Smooth muscle cell (in vitro differentiated cells): ENCODE measurements around the gene FOXK1. TPM values are rescaled to one million over a fixed set of nuclear protein-coding genes. Genes with fewer than 3 reads are reported as not detected.

Experiments used
- DNase-seq: peaks from one replicate; lab custom pipeline; 2025; ENCODE audit not compliant: unreplicated experiment; lab: John Stamatoyannopoulos, UW
- H2AFZ ChIP-seq: fragments of 200-600 bp; sonication (generic); 2 replicates; pipeline ENCODE4 v1.6.0; 2016; ENCODE audit warnings: antibody characterized with exemption, low read depth, mild to moderate bottlenecking
- H3F3A ChIP-seq: fragments of 200-600 bp; sonication (generic); 2 replicates; pipeline ENCODE4 v1.6.0; 2017; ENCODE audit warnings: antibody characterized with exemption, low read depth
- H3K27ac ChIP-seq: fragments of 200-600 bp; sonication (generic); 2 replicates; pipeline ENCODE4 v1.5.1; 2016; ENCODE audit warnings: low read depth, mild to moderate bottlenecking
- H3K27me3 ChIP-seq: fragments of 200-600 bp; sonication (generic); 2 replicates; pipeline ENCODE4 v1.6.1; 2016; ENCODE audit warnings: low read depth, mild to moderate bottlenecking
- H3K36me3 ChIP-seq: fragments of 200-600 bp; sonication (generic); 2 replicates; pipeline ENCODE4 v1.5.1; 2016; ENCODE audit warnings: low read depth
- H3K4me1 ChIP-seq: fragments of 200-600 bp; sonication (generic); 2 replicates; pipeline ENCODE4 v1.5.1; 2016; ENCODE audit warnings: low read depth
- H3K4me2 ChIP-seq: fragments of 200-600 bp; sonication (generic); 2 replicates; pipeline ENCODE4 v1.6.0; 2016; ENCODE audit warnings: mild to moderate bottlenecking
- H3K4me3 ChIP-seq: fragments of 200-600 bp; sonication (generic); 2 replicates; pipeline ENCODE4 v1.5.1; 2016; ENCODE audit warnings: mild to moderate bottlenecking
- H3K79me2 ChIP-seq: fragments of 200-600 bp; sonication (generic); 2 replicates; pipeline ENCODE4 v1.6.0; 2016; ENCODE audit warnings: low read depth, mild to moderate bottlenecking
- H3K9ac ChIP-seq: fragments of 200-600 bp; sonication (generic); 2 replicates; pipeline ENCODE4 v1.6.0; 2016; ENCODE audit warnings: low read depth
- H3K9me3 ChIP-seq: fragments of 200-600 bp; sonication (generic); replicated peaks from 2 replicates; pipeline ENCODE4 v1.5.1; 2016; ENCODE audit warnings: low read depth
- H4K20me1 ChIP-seq: fragments of 200-600 bp; sonication (generic); 2 replicates; pipeline ENCODE4 v1.6.0; 2016; ENCODE audit warnings: low read depth
- CTCF ChIP-seq: fragments of 200-600 bp; sonication (generic); IDR thresholded peaks from 2 replicates; pipeline ENCODE4 v1.5.1; 2017; ENCODE audit warnings: borderline replicate concordance, mild to moderate bottlenecking, antibody characterized with exemption; ENCODE audit not compliant: insufficient read depth, poor library complexity, severe bottlenecking
- WGBS: methylation state at CpG from one replicate; pipeline ENCODE4 v1.1.7; 2016; ENCODE audit warnings: low lambda C conversion rate; 5-methylcytosine and 5-hydroxymethylcytosine counted together
- polyA plus RNA-seq: library from polyadenylated mRNA; unstranded; fragments of >200 nt; fragmentation: Nextera tagmentation; extraction: Ambion mirVana; gene quantifications from 2 replicates; pipeline ENCODE4 v1.2.1, GENCODE V29; 2016
- total RNA-seq: library from RNA; depleted of rRNA; stranded (reverse); fragments of >200 nt; gene quantifications from 2 replicates; pipeline ENCODE4 v1.2.3, GENCODE V29; 2014

Gene FOXK1
- total and polyA plus RNA-seq, 2 experiments from 2014 or later, result 6.0 to 11.6 TPM

- DNase-seq, result peak; percentile 9
- Histone ChIP-seq H3K36me3 (no peaks in the 10 kb centered on the region), H3F3A (peaks cover 19% of the 10 kb centered on the region), H3K27ac (peak overlapping the region; percentile 90), H2AFZ (no peak overlapping the region), H3K4me3 (peak overlapping the region; percentile 35), H3K4me2 (peak overlapping the region; percentile 78), H3K27me3 (no peaks in the 10 kb centered on the region), H3K4me1 (peaks cover 23% of the 10 kb centered on the region), H3K79me2 (peaks cover 61% of the 10 kb centered on the region), H4K20me1 (peaks cover 8% of the 10 kb centered on the region), H3K9me3 (no peaks in the 10 kb centered on the region), H3K9ac (peak overlapping the region; percentile 56)
- 16% methylated on average over 16 of the region's 16 CpGs for whole genome bisulfite sequencing
- peak; percentile 43 for TF ChIP-seq CTCF
These were observed 57.5 kb downstream of the FOXK1 start for GRCh38 chr7:4739528-4739992.

- H3K79me2 ChIP-seq, result peaks cover 51% of the 10 kb centered on the region
- no peak for DNase-seq
- H4K20me1 ChIP-seq, result no peaks in the 10 kb centered on the region
- no peak overlapping the region for H3K9ac ChIP-seq
- no peak overlapping the region for H3K4me2 ChIP-seq
- no peaks in the 10 kb centered on the region for H3K36me3 ChIP-seq
- no peak overlapping the region for H2AFZ ChIP-seq
- H3F3A ChIP-seq, result peaks cover 28% of the 10 kb centered on the region
- no peak for TF ChIP-seq CTCF
- H3K9me3 ChIP-seq, result no peaks in the 10 kb centered on the region
- H3K4me3 ChIP-seq, result no peak overlapping the region
- whole genome bisulfite sequencing, result 98% methylated on average over 22 of the region's 22 CpGs
- peak overlapping the region; percentile 90 for H3K27ac ChIP-seq
- H3K27me3 ChIP-seq, result no peaks in the 10 kb centered on the region
- H3K4me1 ChIP-seq, result peaks cover 32% of the 10 kb centered on the region
These were observed 58.7 kb downstream of the FOXK1 start for GRCh38 chr7:4740796-4741195.

- no peak overlapping the region for H3K27ac ChIP-seq
These were observed 60.0 kb downstream of the FOXK1 start for GRCh38 chr7:4742051-4742573.

More at GRCh38 chr7:4742051-4742573, 60.0 kb downstream of the FOXK1 start:
- peaks cover 40% of the 10 kb centered on the region for H3K4me1 ChIP-seq
- no peak for TF ChIP-seq CTCF
- H3K9me3 ChIP-seq, result no peaks in the 10 kb centered on the region
- H3K4me3 ChIP-seq, result no peak overlapping the region
- H2AFZ ChIP-seq, result no peak overlapping the region
- peaks cover 35% of the 10 kb centered on the region for H3F3A ChIP-seq
- WGBS, result 93% methylated on average over 23 of the region's 23 CpGs
- no peaks in the 10 kb centered on the region for H3K36me3 ChIP-seq
- H3K27me3 ChIP-seq, result no peaks in the 10 kb centered on the region
- H4K20me1 ChIP-seq, result no peaks in the 10 kb centered on the region
- H3K79me2 ChIP-seq, result peaks cover 45% of the 10 kb centered on the region
- no peak overlapping the region for H3K9ac ChIP-seq
- H3K4me2 ChIP-seq, result no peak overlapping the region
- DNase-seq, result no peak
